ENCODE measurements around the gene RASSF1.

GRCh38 chr3:50364573-50365079 lies 24.0 kb upstream of the RASSF1 start:
- TF ChIP-seq CTCF (IDR thresholded peaks at IDR 0.05; ENCODE audit: low read length) (no peak), EZH2 (IDR thresholded peaks at IDR 0.05; ENCODE audit: borderline replicate concordance, low read length) (no peak)

Measured in OCI-LY1 (cell line).